ENCODE results near the gene NLN.

Gene NLN

GRCh38 chr5:65808818-65809217 is 86.8 kb downstream of the NLN start:
- H3K4me1 ChIP-seq (ENCODE audit: insufficient read depth, low read length), result no peaks in the 10 kb centered on the region
- no peak overlapping the region for H3K4me3 ChIP-seq (ENCODE audit: low read length)
- no peak overlapping the region for H2AFZ ChIP-seq (ENCODE audit: low read depth, low read length)
- peaks cover 50% of the 10 kb centered on the region for H3K36me3 ChIP-seq (ENCODE audit: insufficient read depth, low read length)
- no peaks in the 10 kb centered on the region for H3K9me3 ChIP-seq (ENCODE audit: low read length)
- no peaks in the 10 kb centered on the region for H3K27me3 ChIP-seq (ENCODE audit: insufficient read depth, low read length)

- H3K4me3 ChIP-seq (ENCODE audit: low read length), result no peak overlapping the region
- H2AFZ ChIP-seq (ENCODE audit: low read depth, low read length), result no peak overlapping the region
- H3K27me3 ChIP-seq (ENCODE audit: insufficient read depth, low read length), result no peaks in the 10 kb centered on the region
- no peaks in the 10 kb centered on the region for H3K4me1 ChIP-seq (ENCODE audit: insufficient read depth, low read length)
- H3K36me3 ChIP-seq (ENCODE audit: insufficient read depth, low read length), result peaks cover 57% of the 10 kb centered on the region
- peaks cover 2% of the 10 kb centered on the region for H3K9me3 ChIP-seq (ENCODE audit: low read length)
Observed at GRCh38 chr5:65809817-65810531, 88.0 kb downstream of the NLN start.

GRCh38 chr5:65811004-65811403 is 89.0 kb downstream of the NLN start:
- Histone ChIP-seq H3K36me3 (ENCODE audit: insufficient read depth, low read length) (peaks cover 61% of the 10 kb centered on the region), H3K27me3 (ENCODE audit: insufficient read depth, low read length) (no peaks in the 10 kb centered on the region), H3K4me3 (ENCODE audit: low read length) (no peak overlapping the region), H3K4me1 (ENCODE audit: insufficient read depth, low read length) (no peaks in the 10 kb centered on the region), H2AFZ (ENCODE audit: low read depth, low read length) (no peak overlapping the region), H3K9me3 (ENCODE audit: low read length) (peaks cover 2% of the 10 kb centered on the region)

- peaks cover 5% of the 10 kb centered on the region for H3K4me1 ChIP-seq (ENCODE audit: insufficient read depth, low read length)
- H3K36me3 ChIP-seq (ENCODE audit: insufficient read depth, low read length), result peaks cover 55% of the 10 kb centered on the region
- peaks cover 2% of the 10 kb centered on the region for H3K9me3 ChIP-seq (ENCODE audit: low read length)
- H2AFZ ChIP-seq (ENCODE audit: low read depth, low read length), result no peak overlapping the region
- no peaks in the 10 kb centered on the region for H3K27me3 ChIP-seq (ENCODE audit: insufficient read depth, low read length)
- H3K4me3 ChIP-seq (ENCODE audit: low read length), result no peak overlapping the region
Observed at GRCh38 chr5:65811885-65812284, 89.9 kb downstream of the NLN start.

GRCh38 chr5:65812648-65813047 is 90.6 kb downstream of the NLN start:
- no peak overlapping the region for H2AFZ ChIP-seq (ENCODE audit: low read depth, low read length)
- H3K4me3 ChIP-seq (ENCODE audit: low read length), result no peak overlapping the region
- H3K9me3 ChIP-seq (ENCODE audit: low read length), result peaks cover 2% of the 10 kb centered on the region
- peaks cover 55% of the 10 kb centered on the region for H3K36me3 ChIP-seq (ENCODE audit: insufficient read depth, low read length)
- H3K4me1 ChIP-seq (ENCODE audit: insufficient read depth, low read length), result peaks cover 13% of the 10 kb centered on the region
- H3K27me3 ChIP-seq (ENCODE audit: insufficient read depth, low read length), result no peaks in the 10 kb centered on the region

GRCh38 chr5:65813174-65813573 is 91.2 kb downstream of the NLN start:
- Histone ChIP-seq H3K4me1 (ENCODE audit: insufficient read depth, low read length) (peaks cover 18% of the 10 kb centered on the region), H3K4me3 (ENCODE audit: low read length) (no peak overlapping the region), H2AFZ (ENCODE audit: low read depth, low read length) (no peak overlapping the region), H3K9me3 (ENCODE audit: low read length) (peaks cover 2% of the 10 kb centered on the region), H3K27me3 (ENCODE audit: insufficient read depth, low read length) (no peaks in the 10 kb centered on the region), H3K36me3 (ENCODE audit: insufficient read depth, low read length) (peaks cover 55% of the 10 kb centered on the region)

- peaks cover 44% of the 10 kb centered on the region for H3K36me3 ChIP-seq (ENCODE audit: insufficient read depth, low read length)
- no peak overlapping the region for H3K4me3 ChIP-seq (ENCODE audit: low read length)
- H3K9me3 ChIP-seq (ENCODE audit: low read length), result peaks cover 2% of the 10 kb centered on the region
- H3K4me1 ChIP-seq (ENCODE audit: insufficient read depth, low read length), result peaks cover 24% of the 10 kb centered on the region
- no peaks in the 10 kb centered on the region for H3K27me3 ChIP-seq (ENCODE audit: insufficient read depth, low read length)
- H2AFZ ChIP-seq (ENCODE audit: low read depth, low read length), result no peak overlapping the region
Observed at GRCh38 chr5:65815161-65815560, 93.2 kb downstream of the NLN start.

- no peak overlapping the region for H2AFZ ChIP-seq (ENCODE audit: low read depth, low read length)
- peaks cover 29% of the 10 kb centered on the region for H3K36me3 ChIP-seq (ENCODE audit: insufficient read depth, low read length)
- no peaks in the 10 kb centered on the region for H3K27me3 ChIP-seq (ENCODE audit: insufficient read depth, low read length)
- H3K4me3 ChIP-seq (ENCODE audit: low read length), result no peak overlapping the region
- H3K4me1 ChIP-seq (ENCODE audit: insufficient read depth, low read length), result peaks cover 24% of the 10 kb centered on the region
- peaks cover 2% of the 10 kb centered on the region for H3K9me3 ChIP-seq (ENCODE audit: low read length)
Observed at GRCh38 chr5:65816729-65817128, 94.7 kb downstream of the NLN start.

GRCh38 chr5:65817931-65818330 is 95.9 kb downstream of the NLN start:
- Histone ChIP-seq H3K9me3 (ENCODE audit: low read length) (peaks cover 2% of the 10 kb centered on the region), H3K27me3 (ENCODE audit: insufficient read depth, low read length) (no peaks in the 10 kb centered on the region), H3K4me3 (ENCODE audit: low read length) (no peak overlapping the region), H2AFZ (ENCODE audit: low read depth, low read length) (peak overlapping the region; percentile 57), H3K36me3 (ENCODE audit: insufficient read depth, low read length) (peaks cover 25% of the 10 kb centered on the region), H3K4me1 (ENCODE audit: insufficient read depth, low read length) (peaks cover 24% of the 10 kb centered on the region)

- Histone ChIP-seq H3K27me3 (ENCODE audit: insufficient read depth, low read length) (no peaks in the 10 kb centered on the region), H3K4me3 (ENCODE audit: low read length) (no peak overlapping the region), H3K4me1 (ENCODE audit: insufficient read depth, low read length) (peaks cover 24% of the 10 kb centered on the region), H2AFZ (ENCODE audit: low read depth, low read length) (no peak overlapping the region), H3K9me3 (ENCODE audit: low read length) (peaks cover 2% of the 10 kb centered on the region), H3K36me3 (ENCODE audit: insufficient read depth, low read length) (peaks cover 20% of the 10 kb centered on the region)
Observed at GRCh38 chr5:65818592-65818991, 96.6 kb downstream of the NLN start.

- H3K4me1 ChIP-seq (ENCODE audit: insufficient read depth, low read length), result peaks cover 24% of the 10 kb centered on the region
- no peak overlapping the region for H2AFZ ChIP-seq (ENCODE audit: low read depth, low read length)
- peaks cover 16% of the 10 kb centered on the region for H3K36me3 ChIP-seq (ENCODE audit: insufficient read depth, low read length)
- H3K27me3 ChIP-seq (ENCODE audit: insufficient read depth, low read length), result no peaks in the 10 kb centered on the region
- H3K4me3 ChIP-seq (ENCODE audit: low read length), result no peak overlapping the region
- no peaks in the 10 kb centered on the region for H3K9me3 ChIP-seq (ENCODE audit: low read length)
Observed at GRCh38 chr5:65819215-65819904, 97.4 kb downstream of the NLN start.

- H3K27me3 ChIP-seq (ENCODE audit: insufficient read depth, low read length), result no peaks in the 10 kb centered on the region
- H3K9me3 ChIP-seq (ENCODE audit: low read length), result no peaks in the 10 kb centered on the region
- peaks cover 24% of the 10 kb centered on the region for H3K4me1 ChIP-seq (ENCODE audit: insufficient read depth, low read length)
- peaks cover 14% of the 10 kb centered on the region for H3K36me3 ChIP-seq (ENCODE audit: insufficient read depth, low read length)
- H2AFZ ChIP-seq (ENCODE audit: low read depth, low read length), result no peak overlapping the region
- no peak overlapping the region for H3K4me3 ChIP-seq (ENCODE audit: low read length)
Observed at GRCh38 chr5:65819905-65820240, 97.9 kb downstream of the NLN start.

- H3K27me3 ChIP-seq (ENCODE audit: insufficient read depth, low read length), result no peaks in the 10 kb centered on the region
- peaks cover 24% of the 10 kb centered on the region for H3K4me1 ChIP-seq (ENCODE audit: insufficient read depth, low read length)
- H3K9me3 ChIP-seq (ENCODE audit: low read length), result no peaks in the 10 kb centered on the region
- no peak overlapping the region for H2AFZ ChIP-seq (ENCODE audit: low read depth, low read length)
- H3K4me3 ChIP-seq (ENCODE audit: low read length), result no peak overlapping the region
- H3K36me3 ChIP-seq (ENCODE audit: insufficient read depth, low read length), result peaks cover 9% of the 10 kb centered on the region
Observed at GRCh38 chr5:65820373-65820772, 98.4 kb downstream of the NLN start.
